ENCODE data around the gene NRG2. TPM values are rescaled to one million over a fixed set of nuclear protein-coding genes. Genes with fewer than 3 reads are reported as not detected.

NRG2 gene
- total and polyA plus RNA-seq, 5 donors = 1.1 to 3.6 (median 1.8) TPM

DNA sequence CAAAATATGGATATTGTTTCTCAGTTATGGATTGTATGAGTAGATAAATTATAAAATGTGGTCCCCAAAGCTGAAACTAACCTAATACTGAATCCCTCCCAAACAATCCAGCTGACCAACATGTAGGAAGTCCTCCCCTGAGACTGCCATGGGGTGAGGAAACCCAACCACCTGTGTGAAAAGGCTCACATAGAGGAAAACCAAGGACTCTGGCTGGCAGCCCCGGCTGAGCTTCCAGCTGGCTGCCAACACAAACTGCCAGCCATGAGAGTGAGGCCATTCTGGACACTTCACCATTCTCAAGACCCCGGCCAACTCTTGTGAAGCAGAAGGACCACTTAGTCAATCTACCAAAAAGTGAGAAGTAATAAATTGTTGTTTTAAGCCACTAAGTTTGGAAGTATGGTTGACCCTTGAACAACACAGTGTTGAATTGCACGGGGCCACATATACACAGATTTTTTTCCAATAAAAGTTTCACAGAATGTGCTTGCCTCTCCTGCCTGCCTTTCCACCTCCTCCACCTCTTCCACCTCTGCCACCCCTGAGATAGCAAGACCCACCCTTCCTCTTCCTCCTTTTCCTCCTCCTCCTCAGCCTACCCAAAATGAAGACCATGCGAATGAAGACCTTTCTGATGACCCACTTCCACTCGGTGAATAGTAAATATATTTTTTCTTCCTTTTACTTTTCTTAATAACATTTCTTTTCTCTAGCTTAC, 15.3 kb upstream of the NRG2 start:
- H3K27ac ChIP-seq (ENCODE audit: low read length) = no peak overlapping the region
- 87% methylated on average over 5 of the region's 5 CpGs for WGBS
- H3K4me3 ChIP-seq (ENCODE audit: low read length) = no peak overlapping the region
- no peaks in the 10 kb centered on the region for H3K9me3 ChIP-seq (ENCODE audit: control insufficient read depth, low read length)
- intact Hi-C loops (cut with DNase I) = no loop called here
- no peaks in the 10 kb centered on the region for H3K27me3 ChIP-seq (ENCODE audit: control insufficient read depth, insufficient read depth)
- ATAC-seq (no peak), DNase-seq (peak in 1 of 3 donors; percentile 24)
- peaks cover 3% of the 10 kb centered on the region for H3K4me1 ChIP-seq (ENCODE audit: control insufficient read depth, insufficient read depth, low read length)

DNA sequence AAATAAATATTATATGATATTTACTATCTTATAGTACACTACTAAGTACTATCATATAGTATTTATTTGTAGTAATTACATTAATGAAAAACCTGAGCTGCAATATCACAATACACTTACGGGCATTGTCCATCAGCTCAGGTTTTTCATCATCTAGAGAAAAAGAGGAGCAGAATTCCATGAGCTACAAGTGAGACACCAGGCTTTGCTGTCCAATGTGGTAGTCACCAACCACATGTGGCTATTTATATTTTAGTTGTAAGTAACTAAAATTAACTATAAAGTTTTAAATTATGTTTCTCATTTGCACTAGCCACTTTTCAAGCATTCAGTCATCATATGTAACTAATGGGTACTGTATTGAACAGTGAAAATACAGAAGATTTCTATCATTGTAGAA, 13.8 kb upstream of the NRG2 start:
- H3K27ac ChIP-seq (ENCODE audit: low read length) = no peak overlapping the region
- ATAC-seq (no peak), DNase-seq (no peak)
- 97% methylated on average over 1 of the region's 1 CpG for WGBS
- no peak overlapping the region for H3K4me3 ChIP-seq (ENCODE audit: low read length)
- intact Hi-C loops (cut with DNase I) = no loop called here
- H3K27me3 ChIP-seq (ENCODE audit: control insufficient read depth, insufficient read depth) = no peaks in the 10 kb centered on the region
- H3K9me3 ChIP-seq (ENCODE audit: control insufficient read depth, low read length) = no peaks in the 10 kb centered on the region
- H3K4me1 ChIP-seq (ENCODE audit: control insufficient read depth, insufficient read depth, low read length) = peaks cover 3% of the 10 kb centered on the region

GRCh38 chr5:140055152-140055551, 12.1 kb upstream of the NRG2 start:
- DNase-seq (no peak), ATAC-seq (no peak)
- Histone ChIP-seq H3K27me3 (ENCODE audit: control insufficient read depth, insufficient read depth) (no peaks in the 10 kb centered on the region), H3K9me3 (ENCODE audit: control insufficient read depth, low read length) (no peaks in the 10 kb centered on the region), H3K4me1 (ENCODE audit: control insufficient read depth, insufficient read depth, low read length) (peaks cover 5% of the 10 kb centered on the region), H3K4me3 (ENCODE audit: low read length) (no peak overlapping the region), H3K27ac (ENCODE audit: low read length) (no peak overlapping the region)
- intact Hi-C loops (cut with DNase I) = no loop called here
- WGBS = 30% methylated on average over 3 of the region's 3 CpGs

DNA sequence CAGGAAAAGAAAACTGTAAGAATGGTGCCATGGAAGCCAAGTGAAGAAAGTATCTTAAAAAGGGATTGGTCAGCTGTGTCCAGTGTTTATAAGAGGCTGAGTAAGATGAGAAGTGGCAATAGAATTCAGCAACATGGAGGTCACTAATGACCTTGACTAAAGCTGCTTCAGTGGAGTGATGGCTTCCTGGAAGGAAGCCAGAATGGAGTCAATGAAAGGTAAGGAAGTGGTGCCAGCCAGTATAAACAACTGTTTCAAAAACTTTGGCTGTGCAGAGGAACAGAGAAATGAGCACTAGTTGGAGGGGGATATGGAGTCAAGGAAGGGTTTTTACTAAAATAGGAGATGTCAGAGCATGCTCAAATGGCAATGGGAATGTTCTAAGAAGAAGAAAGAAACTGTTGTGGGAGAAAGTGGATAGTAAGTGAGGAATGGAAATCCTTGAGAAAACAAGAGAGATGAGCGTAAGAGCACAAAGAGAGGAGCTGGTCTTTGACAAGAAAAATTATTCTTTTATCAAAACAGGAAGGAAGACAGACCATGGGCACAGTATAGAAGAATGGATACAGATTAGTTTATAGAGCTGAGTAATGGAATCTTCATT, 11.1 kb upstream of the NRG2 start:
- Histone ChIP-seq H3K4me3 (ENCODE audit: low read length) (no peak overlapping the region), H3K27ac (ENCODE audit: low read length) (no peak overlapping the region), H3K9me3 (ENCODE audit: control insufficient read depth, low read length) (no peaks in the 10 kb centered on the region), H3K4me1 (ENCODE audit: control insufficient read depth, insufficient read depth, low read length) (peaks cover 5% of the 10 kb centered on the region), H3K27me3 (ENCODE audit: control insufficient read depth, insufficient read depth) (no peaks in the 10 kb centered on the region)
- peak in 1 of 2 donors; percentile 68 for ATAC-seq
- intact Hi-C loops (cut with DNase I) = no loop called here
- no peak for DNase-seq
- WGBS = 68% methylated on average over 1 of the region's 1 CpG

- ATAC-seq (no peak), DNase-seq (no peak)
- Histone ChIP-seq H3K27me3 (ENCODE audit: control insufficient read depth, insufficient read depth) (no peaks in the 10 kb centered on the region), H3K4me1 (ENCODE audit: control insufficient read depth, insufficient read depth, low read length) (peaks cover 5% of the 10 kb centered on the region), H3K4me3 (ENCODE audit: low read length) (no peak overlapping the region), H3K27ac (ENCODE audit: low read length) (no peak overlapping the region), H3K9me3 (ENCODE audit: control insufficient read depth, low read length) (no peaks in the 10 kb centered on the region)
- intact Hi-C loops (cut with DNase I) = no loop called here
- WGBS = 56% methylated on average over 1 of the region's 1 CpG
These were observed 8.9 kb upstream of the NRG2 start for GRCh38 chr5:140051950-140052349.

- Histone ChIP-seq H3K27me3 (ENCODE audit: control insufficient read depth, insufficient read depth) (no peaks in the 10 kb centered on the region), H3K27ac (ENCODE audit: low read length) (no peak overlapping the region), H3K4me3 (ENCODE audit: low read length) (no peak overlapping the region), H3K4me1 (ENCODE audit: control insufficient read depth, insufficient read depth, low read length) (peaks cover 2% of the 10 kb centered on the region), H3K9me3 (ENCODE audit: control insufficient read depth, low read length) (no peaks in the 10 kb centered on the region)
- no peak for DNase-seq
- intact Hi-C loops (cut with DNase I) = no loop called here
- 76% methylated on average over 5 of the region's 5 CpGs for WGBS
- ATAC-seq = peak in 1 of 2 donors; percentile 56
These were observed 6.6 kb upstream of the NRG2 start for GRCh38 chr5:140049713-140050112.

- Histone ChIP-seq H3K27ac (ENCODE audit: low read length) (no peak overlapping the region), H3K27me3 (ENCODE audit: control insufficient read depth, insufficient read depth) (no peaks in the 10 kb centered on the region), H3K9me3 (ENCODE audit: control insufficient read depth, low read length) (no peaks in the 10 kb centered on the region), H3K4me1 (ENCODE audit: control insufficient read depth, insufficient read depth, low read length) (peaks cover 2% of the 10 kb centered on the region), H3K4me3 (ENCODE audit: low read length) (no peak overlapping the region)
- no peak for ATAC-seq
- WGBS = 85% methylated on average over 1 of the region's 1 CpG
- no peak for DNase-seq
- intact Hi-C loops (cut with DNase I) = no loop called here
These were observed 6.1 kb upstream of the NRG2 start for GRCh38 chr5:140049205-140049604.

GRCh38 chr5:140044041-140044440, 942 bp upstream of the NRG2 start:
- no peak for ATAC-seq

GRCh38 chr5:140043508-140043872, 391 bp upstream of the NRG2 start:
- 1% methylated on average over 12 of the region's 12 CpGs for WGBS
- intact Hi-C loops (cut with DNase I) = no loop called here
- H3K27ac ChIP-seq (ENCODE audit: low read length) = peak overlapping the region; percentile 7
- peak; percentile 46 to 59 for ATAC-seq
- H3K4me1 ChIP-seq (ENCODE audit: control insufficient read depth, insufficient read depth, low read length) = no peaks in the 10 kb centered on the region
- H3K9me3 ChIP-seq (ENCODE audit: control insufficient read depth, low read length) = no peaks in the 10 kb centered on the region
- H3K4me3 ChIP-seq (ENCODE audit: low read length) = peak overlapping the region; percentile 56
- peak in 1 of 3 donors; percentile 76 for DNase-seq
- no peaks in the 10 kb centered on the region for H3K27me3 ChIP-seq (ENCODE audit: control insufficient read depth, insufficient read depth)

More at GRCh38 chr5:140044041-140044440, 942 bp upstream of the NRG2 start:
- no peak for DNase-seq
- no peaks in the 10 kb centered on the region for H3K27me3 ChIP-seq (ENCODE audit: control insufficient read depth, insufficient read depth)
- H3K9me3 ChIP-seq (ENCODE audit: control insufficient read depth, low read length) = no peaks in the 10 kb centered on the region
- WGBS = 56% methylated on average over 1 of the region's 1 CpG
- no peak overlapping the region for H3K27ac ChIP-seq (ENCODE audit: low read length)
- intact Hi-C loops (cut with DNase I) = no loop called here
- H3K4me3 ChIP-seq (ENCODE audit: low read length) = no peak overlapping the region
- no peaks in the 10 kb centered on the region for H3K4me1 ChIP-seq (ENCODE audit: control insufficient read depth, insufficient read depth, low read length)

DNA sequence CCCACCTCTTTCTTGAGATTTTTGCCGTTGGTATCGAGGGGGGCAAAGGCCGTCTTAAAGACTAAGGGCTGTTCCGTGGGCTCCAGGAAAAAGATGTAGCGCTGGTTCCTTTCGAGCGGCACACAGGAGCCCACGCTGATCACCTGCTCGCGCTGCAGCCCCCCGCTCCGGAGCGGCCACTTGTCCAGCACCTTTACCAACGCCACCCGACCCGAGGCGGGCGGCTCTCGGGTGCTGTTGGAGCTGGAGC, 781 bp downstream of the NRG2 start:
- H3K27ac ChIP-seq (ENCODE audit: low read length) = peak overlapping the region; percentile 39
- DNase-seq (no peak), ATAC-seq (no peak)
- intact Hi-C loops (cut with DNase I) = no loop called here
- no peaks in the 10 kb centered on the region for H3K27me3 ChIP-seq (ENCODE audit: control insufficient read depth, insufficient read depth)
- H3K4me3 ChIP-seq (ENCODE audit: low read length) = peak overlapping the region; percentile 56
- no peaks in the 10 kb centered on the region for H3K9me3 ChIP-seq (ENCODE audit: control insufficient read depth, low read length)
- WGBS = under 1% methylated on average over 19 of the region's 19 CpGs
- H3K4me1 ChIP-seq (ENCODE audit: control insufficient read depth, insufficient read depth, low read length) = no peaks in the 10 kb centered on the region

GRCh38 chr5:140041492-140042392, 1.4 kb downstream of the NRG2 start:
- ATAC-seq = peak; percentile 61 to 75
- WGBS = 9% methylated on average over 34 of the region's 34 CpGs
- no peaks in the 10 kb centered on the region for H3K9me3 ChIP-seq (ENCODE audit: control insufficient read depth, low read length)
- peak overlapping the region; percentile 56 for H3K4me3 ChIP-seq (ENCODE audit: low read length)
- H3K4me1 ChIP-seq (ENCODE audit: control insufficient read depth, insufficient read depth, low read length) = no peaks in the 10 kb centered on the region
- intact Hi-C loops (cut with DNase I) = no loop called here
- H3K27me3 ChIP-seq (ENCODE audit: control insufficient read depth, insufficient read depth) = no peaks in the 10 kb centered on the region
- DNase-seq = peak; percentile 53 to 82 (median 78)
- H3K27ac ChIP-seq (ENCODE audit: low read length) = peak overlapping the region; percentile 85
